Measurements from ENCODE around the gene SLIT3.

SLIT3 gene

GRCh38 chr5:169158764-169159163 lies 142.2 kb downstream of the SLIT3 start:
- no peak overlapping the region for H3K4me3 ChIP-seq (ENCODE audit: low read depth, low read length)
- DNase-seq (ENCODE audit: low read depth), result no peak
- TF ChIP-seq CTCF (IDR thresholded peaks at IDR 0.05; ENCODE audit: control insufficient read depth, extremely low read depth, insufficient read depth), result no peak

- no peak for TF ChIP-seq CTCF (IDR thresholded peaks at IDR 0.05; ENCODE audit: control insufficient read depth, extremely low read depth, insufficient read depth)
- DNase-seq (ENCODE audit: low read depth), result no peak
- H3K4me3 ChIP-seq (ENCODE audit: low read depth, low read length), result no peak overlapping the region
Observed at GRCh38 chr5:169157064-169157463, 143.9 kb downstream of the SLIT3 start.

- no peak overlapping the region for H3K4me3 ChIP-seq (ENCODE audit: low read depth, low read length)
- no peak for DNase-seq (ENCODE audit: low read depth)
- no peak for TF ChIP-seq CTCF (IDR thresholded peaks at IDR 0.05; ENCODE audit: control insufficient read depth, extremely low read depth, insufficient read depth)
Observed at GRCh38 chr5:169154679-169155078, 146.3 kb downstream of the SLIT3 start.

- no peak for TF ChIP-seq CTCF (IDR thresholded peaks at IDR 0.05; ENCODE audit: control insufficient read depth, extremely low read depth, insufficient read depth)
- H3K4me3 ChIP-seq (ENCODE audit: low read depth, low read length), result no peak overlapping the region
- no peak for DNase-seq (ENCODE audit: low read depth)
Observed at GRCh38 chr5:169153405-169153804, 147.5 kb downstream of the SLIT3 start.

GRCh38 chr5:169152946-169153345 lies 148.0 kb downstream of the SLIT3 start:
- H3K4me3 ChIP-seq (ENCODE audit: low read depth, low read length), result no peak overlapping the region
- TF ChIP-seq CTCF (IDR thresholded peaks at IDR 0.05; ENCODE audit: control insufficient read depth, extremely low read depth, insufficient read depth), result no peak
- no peak for DNase-seq (ENCODE audit: low read depth)

GRCh38 chr5:169152453-169152852 lies 148.5 kb downstream of the SLIT3 start:
- DNase-seq (ENCODE audit: low read depth), result no peak
- no peak overlapping the region for H3K4me3 ChIP-seq (ENCODE audit: low read depth, low read length)
- no peak for TF ChIP-seq CTCF (IDR thresholded peaks at IDR 0.05; ENCODE audit: control insufficient read depth, extremely low read depth, insufficient read depth)

GRCh38 chr5:169151051-169151805 lies 149.7 kb downstream of the SLIT3 start:
- H3K4me3 ChIP-seq (ENCODE audit: low read depth, low read length), result no peak overlapping the region
- no peak for TF ChIP-seq CTCF (IDR thresholded peaks at IDR 0.05; ENCODE audit: control insufficient read depth, extremely low read depth, insufficient read depth)
- DNase-seq (ENCODE audit: low read depth), result no peak
